HEK293 (cell line): ENCODE results near the gene ADCY4.

ENCODE experiments used
- CTCF ChIA-PET: fragments of 350-600 bp; formaldehyde crosslinking; extraction: SDS; loops from one replicate; lab custom pipeline; 2021; ENCODE audit warnings: antibody characterized with exemption; lab: Yijun Ruan, JAX
- POLR2A ChIA-PET: fragments of 300-600 bp; formaldehyde crosslinking; extraction: SDS; loops from one replicate; lab custom pipeline; 2020; ENCODE audit warnings: antibody characterized with exemption, inconsistent platforms; lab: Yijun Ruan, JAX
- H3K27ac ChIP-seq: fragments of 200-500 bp; sonication (Bioruptor generic); 2 replicates; pipeline ENCODE4 v1.5.1; 2014; ENCODE audit warnings: low read depth, low read length, control low read depth, inconsistent platforms; ENCODE audit errors: extremely low read depth
- H3K36me3 ChIP-seq, 2 experiments: fragments of 200-500 bp in 1 of 2; sonication (Bioruptor generic) in 1 of 2; 1 replicate in 1 of 2; 2 replicates in 1 of 2; pipeline ENCODE4 v1.5.1; 2014 to 2017; ENCODE audit warnings: inconsistent platforms in 2 of 2, low read length in 2 of 2; ENCODE audit not compliant: control insufficient read depth in 2 of 2, insufficient read depth in 1 of 2
- H3K4me1 ChIP-seq: fragments of 200-500 bp; sonication (Bioruptor generic); 2 replicates; pipeline ENCODE4 v1.5.1; 2014; ENCODE audit warnings: mild to moderate bottlenecking, low read length, inconsistent platforms; ENCODE audit not compliant: control insufficient read depth, insufficient read depth
- H3K4me3 ChIP-seq: 2 replicates; pipeline ENCODE4 v1.5.1; 2011; ENCODE audit warnings: low read depth, mild to moderate bottlenecking, control low read depth, low read length, moderate library complexity
- H3K9me3 ChIP-seq: fragments of 200-500 bp; sonication (Bioruptor generic); 2 replicates; pipeline ENCODE4 v1.5.1; 2014; ENCODE audit warnings: low read depth, low read length, inconsistent platforms; ENCODE audit not compliant: control insufficient read depth, insufficient read depth
- GFI1B ChIP-seq: fragments of 450-650 bp; formaldehyde crosslinking; IDR thresholded peaks from 2 replicates; pipeline ENCODE4 v1.5.1; 2016; ENCODE audit warnings: missing biosample characterization, missing genetic modification characterization
- GLI2 ChIP-seq: fragments of 450-650 bp; formaldehyde crosslinking; IDR thresholded peaks from 2 replicates; pipeline ENCODE4; 2017; ENCODE audit warnings: missing biosample characterization, missing genetic modification characterization, low read depth, borderline replicate concordance
- GLIS1 ChIP-seq: fragments of 450-650 bp; formaldehyde crosslinking; IDR thresholded peaks from 2 replicates; pipeline ENCODE4 v1.5.1; 2016; ENCODE audit warnings: missing biosample characterization, missing genetic modification characterization
- HOXC10 ChIP-seq: sonication (generic); formaldehyde crosslinking; IDR thresholded peaks from 2 replicates; pipeline ENCODE4 v1.8.1; 2023; ENCODE audit warnings: mild to moderate bottlenecking, missing genetic modification reagents
- TRIM28 ChIP-seq: IDR thresholded peaks from 2 replicates; pipeline ENCODE4 v1.6.1; 2011; ENCODE audit warnings: low read length, control low read depth, borderline replicate concordance
- TSHZ1 ChIP-seq: fragments of 450-650 bp; formaldehyde crosslinking; IDR thresholded peaks from 2 replicates; pipeline ENCODE4 v1.5.1; 2016; ENCODE audit warnings: missing biosample characterization, missing genetic modification characterization, borderline replicate concordance
- ZBTB1 ChIP-seq: fragments of 450-650 bp; formaldehyde crosslinking; IDR thresholded peaks from 2 replicates; pipeline ENCODE4 v1.5.1; 2016; ENCODE audit warnings: missing biosample characterization, missing genetic modification characterization
- ZBTB20 ChIP-seq: fragments of 450-650 bp; formaldehyde crosslinking; IDR thresholded peaks from 2 replicates; pipeline ENCODE4 v1.5.1; 2016; ENCODE audit warnings: missing biosample characterization, missing genetic modification characterization
- ZBTB6 ChIP-seq: fragments of 450-650 bp; formaldehyde crosslinking; IDR thresholded peaks from 2 replicates; pipeline ENCODE4 v1.5.1; 2017; ENCODE audit warnings: missing biosample characterization, missing genetic modification characterization
- ZNF18 ChIP-seq: fragments of 450-650 bp; formaldehyde crosslinking; IDR thresholded peaks from 2 replicates; pipeline ENCODE4 v1.5.1; 2016; ENCODE audit warnings: missing biosample characterization, missing genetic modification characterization
- ZNF19 ChIP-seq: fragments of 450-650 bp; formaldehyde crosslinking; IDR thresholded peaks from 2 replicates; pipeline ENCODE4; 2016; ENCODE audit warnings: missing biosample characterization, missing genetic modification characterization, low read depth
- ZNF23 ChIP-seq: fragments of 450-650 bp; formaldehyde crosslinking; IDR thresholded peaks from 2 replicates; pipeline ENCODE4 v1.5.1; 2016; ENCODE audit warnings: missing biosample characterization, missing genetic modification characterization, borderline replicate concordance
- ZNF362 ChIP-seq: fragments of 450-650 bp; formaldehyde crosslinking; IDR thresholded peaks from 2 replicates; pipeline ENCODE4 v1.5.1; 2016; ENCODE audit warnings: missing biosample characterization, missing genetic modification characterization
- ZNF433 ChIP-seq: fragments of 450-650 bp; formaldehyde crosslinking; IDR thresholded peaks from 2 replicates; pipeline ENCODE4 v1.5.1; 2016; ENCODE audit warnings: missing biosample characterization, missing genetic modification characterization, low read depth
- ZNF449 ChIP-seq: fragments of 450-650 bp; formaldehyde crosslinking; IDR thresholded peaks from 2 replicates; pipeline ENCODE4 v1.5.1; 2017; ENCODE audit warnings: missing biosample characterization, mild to moderate bottlenecking, missing genetic modification characterization, moderate library complexity
- ZNF548 ChIP-seq: fragments of 450-650 bp; formaldehyde crosslinking; IDR thresholded peaks from 2 replicates; pipeline ENCODE4 v1.5.1; 2016; ENCODE audit warnings: missing biosample characterization, missing genetic modification characterization
- ZNF560 ChIP-seq: fragments of 450-650 bp; formaldehyde crosslinking; IDR thresholded peaks from 2 replicates; pipeline ENCODE4 v1.5.1; 2017; ENCODE audit warnings: missing biosample characterization, missing genetic modification characterization, borderline replicate concordance
- ZNF610 ChIP-seq: fragments of 450-650 bp; formaldehyde crosslinking; IDR thresholded peaks from 2 replicates; pipeline ENCODE4 v1.5.1; 2016; ENCODE audit warnings: missing biosample characterization, missing genetic modification characterization, borderline replicate concordance
- ZNF654 ChIP-seq: fragments of 450-650 bp; formaldehyde crosslinking; IDR thresholded peaks from 2 replicates; pipeline ENCODE4 v1.5.1; 2016; ENCODE audit warnings: low read depth, missing biosample characterization, missing genetic modification characterization
- ZNF658 ChIP-seq: fragments of 450-650 bp; formaldehyde crosslinking; IDR thresholded peaks from 2 replicates; pipeline ENCODE4; 2016; ENCODE audit warnings: missing biosample characterization, missing genetic modification characterization
- ZSCAN5A ChIP-seq: fragments of 450-650 bp; formaldehyde crosslinking; IDR thresholded peaks from 2 replicates; pipeline ENCODE4 v1.5.1; 2016; ENCODE audit warnings: missing biosample characterization, missing genetic modification characterization

ADCY4 gene

GRCh38 chr14:24325963-24326362 is 8.9 kb downstream of the ADCY4 start:
- ChIA-PET CTCF (interaction anchor here (1.6 to 16.9 kb wide), 4 partner anchors 7 to 106 kb away, joined by 7 to 468 read pairs (median 17); partner anchors contain the start of genes CBLN3, CIDEB and KHNYN), POLR2A (no interaction called here)

GRCh38 chr14:24325041-24325530 is 9.8 kb downstream of the ADCY4 start:
- H3K4me3 ChIP-seq, result no peak overlapping the region
- H3K4me1 ChIP-seq, result no peaks in the 10 kb centered on the region
- TF ChIP-seq ZNF548 (tag by site-specific recombination) (no peak), ZNF362 (tag by site-specific recombination) (no peak), TSHZ1 (no peak), ZNF18 (tag by site-specific recombination) (no peak), ZNF449 (no peak), GFI1B (tag by site-specific recombination) (no peak), ZNF610 (tag by site-specific recombination) (no peak), GLI2 (tag by site-specific recombination) (no peak), ZSCAN5A (no peak)
- TF ChIP-seq, all 188 proteins: peak for 0
- CTCF ChIA-PET, result interaction anchor here (0.6 to 16.9 kb wide), 6 partner anchors 8 to 106 kb away, joined by 3 to 468 read pairs (median 6); partner anchors contain the start of genes CBLN3, CIDEB and KHNYN
- Histone ChIP-seq H3K9me3 (no peaks in the 10 kb centered on the region), H3K27ac (no peak overlapping the region), H3K36me3 (no peaks in the 10 kb centered on the region)
- POLR2A ChIA-PET, result no interaction called here

More at GRCh38 chr14:24325963-24326362, 8.9 kb downstream of the ADCY4 start:
- H3K27ac ChIP-seq, result no peak overlapping the region
- no peaks in the 10 kb centered on the region for H3K9me3 ChIP-seq
- no peaks in the 10 kb centered on the region for H3K36me3 ChIP-seq
- TF ChIP-seq GLIS1, result 0 out of 2 replicates have a peak, but pooled peaks have one; percentile 6
- no peak for TF ChIP-seq ZNF433 (tag by site-specific recombination)
- H3K4me1 ChIP-seq, result no peaks in the 10 kb centered on the region
- H3K4me3 ChIP-seq, result no peak overlapping the region

- no peak overlapping the region for H3K4me3 ChIP-seq
- POLR2A ChIA-PET, result no interaction called here
- CTCF ChIA-PET, result interaction anchor here (4.1 to 16.9 kb wide), 2 partner anchors 9 to 108 kb away, joined by 26 to 468 read pairs; partner anchors contain the start of genes CBLN3 and KHNYN
- H3K9me3 ChIP-seq, result no peaks in the 10 kb centered on the region
- H3K36me3 ChIP-seq, result no peaks in the 10 kb centered on the region
- no peak overlapping the region for H3K27ac ChIP-seq
- no peaks in the 10 kb centered on the region for H3K4me1 ChIP-seq
- TF ChIP-seq ZBTB20 (tag by site-specific recombination), result no peak
- TF ChIP-seq ZNF654 (tag by site-specific recombination), result no peak
- no peak for TF ChIP-seq ZBTB6 (tag by site-specific recombination)
- no peak for TF ChIP-seq HOXC10 (CRISPR knock-in tag)
- TF ChIP-seq ZNF560 (tag by site-specific recombination), result no peak
- TF ChIP-seq GLI2 (tag by site-specific recombination), result no peak
- TF ChIP-seq ZNF19, result no peak
- no peak for TF ChIP-seq ZBTB1
- no peak for TF ChIP-seq TRIM28
- no peak for TF ChIP-seq ZNF23
- TF ChIP-seq ZNF658, result no peak
Observed at GRCh38 chr14:24324024-24324423, 10.8 kb downstream of the ADCY4 start.
